HG03575 (cell line): ENCODE measurements around the gene G6PC2.

ENCODE experiments used
- ATAC-seq: cut with Tn5 transposase; IDR thresholded peaks from one replicate; pipeline ENCODE4 v1.9.1; 2021; ENCODE audit not compliant: unreplicated experiment, insufficient number of reproducible peaks, low FRiP score; ENCODE audit errors: extremely low read depth

G6PC2 gene

GRCh38 chr2:168939061-168939460 is 38.0 kb downstream of the G6PC2 start:
- no peak for ATAC-seq

- ATAC-seq, result no peak
These were observed 38.8 kb downstream of the G6PC2 start for GRCh38 chr2:168939918-168940317.

GRCh38 chr2:168941297-168941696 is 40.2 kb downstream of the G6PC2 start:
- no peak for ATAC-seq

- no peak for ATAC-seq
These were observed 43.0 kb downstream of the G6PC2 start for GRCh38 chr2:168944065-168944464.

- no peak for ATAC-seq
These were observed 44.4 kb downstream of the G6PC2 start for GRCh38 chr2:168945508-168945907.

GRCh38 chr2:168948621-168949212 is 47.6 kb downstream of the G6PC2 start:
- no peak for ATAC-seq

- ATAC-seq, result no peak
These were observed 48.2 kb downstream of the G6PC2 start for GRCh38 chr2:168949324-168949723.

- ATAC-seq, result no peak
These were observed 50.8 kb downstream of the G6PC2 start for GRCh38 chr2:168951871-168952270.

GRCh38 chr2:168952424-168952823 is 51.3 kb downstream of the G6PC2 start:
- ATAC-seq, result no peak

- ATAC-seq, result no peak
These were observed 53.2 kb downstream of the G6PC2 start for GRCh38 chr2:168954256-168954655.

GRCh38 chr2:168955321-168955720 is 54.2 kb downstream of the G6PC2 start:
- ATAC-seq, result no peak

- no peak for ATAC-seq
These were observed 55.3 kb downstream of the G6PC2 start for GRCh38 chr2:168956392-168956791.
